Naive B cell (primary cell): Measurements from ENCODE around the gene COPB2. TPM values are rescaled to one million over a fixed set of nuclear protein-coding genes. Genes with fewer than 3 reads are reported as not detected.
"Not testable (repeated sequence)": the region's sequence is repeated elsewhere in the genome, so short reads cannot be mapped to it uniquely, and the experiment has no call there.

ENCODE experiments used
- ATAC-seq, 2 donors: fragments of 150-1000 bp; cut with Tn5 transposase; 2 replicates each; pipeline ENCODE4 v1.10.0; 2021; ENCODE audit warnings: low read depth in 2 of 2, mild to moderate bottlenecking in 2 of 2, moderate library complexity in 2 of 2
- DNase-seq: peaks from one replicate; pipeline ENCODE4 v3.0.0; 2022
- H3K27ac Mint-ChIP-seq, 6 donors: one replicate each; pipeline ENCODE4 v1.8.0; 2020 to 2022; ENCODE audit warnings: mild to moderate bottlenecking in 6 of 6, mixed read lengths in 6 of 6, moderate library complexity in 5 of 6, inconsistent platforms in 2 of 6
- H3K27me3 Mint-ChIP-seq, 3 donors: one replicate each; pipeline ENCODE4 v1.8.0; 2021 to 2022; ENCODE audit warnings: mixed read lengths in 3 of 3, mild to moderate bottlenecking in 1 of 3
- H3K36me3 Mint-ChIP-seq, 2 donors: one replicate each; pipeline ENCODE4 v1.8.0; 2020 to 2022; ENCODE audit warnings: mixed read lengths in 2 of 2, inconsistent platforms in 1 of 2, mild to moderate bottlenecking in 1 of 2
- H3K4me1 Mint-ChIP-seq, 3 donors: one replicate each; pipeline ENCODE4 v1.8.0; 2020 to 2022; ENCODE audit warnings: mixed read lengths in 3 of 3, inconsistent platforms in 1 of 3, mild to moderate bottlenecking in 1 of 3, moderate library complexity in 1 of 3
- H3K4me3 Mint-ChIP-seq, 8 donors: one replicate each; pipeline ENCODE4 v1.8.0; 2020 to 2022; ENCODE audit warnings: mild to moderate bottlenecking in 8 of 8, mixed read lengths in 8 of 8, moderate library complexity in 8 of 8, inconsistent platforms in 2 of 8
- H3K9me3 Mint-ChIP-seq, 7 donors: one replicate each; pipeline ENCODE4 v1.8.0; 2020 to 2022; ENCODE audit warnings: mixed read lengths in 7 of 7, mild to moderate bottlenecking in 5 of 7, inconsistent platforms in 2 of 7, moderate library complexity in 1 of 7
- polyA plus RNA-seq, 6 donors: library from polyadenylated mRNA; unstranded; fragments of 300-500 nt; fragmentation: Illumina TruSeq; gene quantifications; one replicate each; pipeline ENCODE4 v1.2.3, GENCODE V29; 2021; ENCODE audit warnings: low read depth in 6 of 6

COPB2 gene
- polyA plus RNA-seq, 6 donors from 2014 or later: 31.2 to 60.9 (median 46.2) TPM

DNA sequence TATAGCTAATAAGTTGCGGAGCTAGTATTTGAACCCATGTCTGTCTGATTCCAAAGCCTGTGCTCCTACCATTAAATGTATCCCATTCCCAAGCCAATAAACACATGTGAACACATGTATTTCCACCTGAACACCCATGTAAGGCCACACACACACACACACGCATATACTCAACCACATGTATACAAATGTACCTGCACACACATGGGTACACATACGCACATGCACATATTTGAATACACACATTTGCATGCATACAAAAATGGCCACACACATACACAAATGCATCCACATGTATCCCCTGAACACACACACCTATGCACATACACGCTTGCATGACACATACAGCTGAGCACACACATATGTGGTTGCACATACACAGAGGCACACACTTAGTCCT is 51.0 kb downstream of the COPB2 start:
- ATAC-seq: no peak
- no peak overlapping the region for H3K27ac Mint-ChIP-seq

DNA sequence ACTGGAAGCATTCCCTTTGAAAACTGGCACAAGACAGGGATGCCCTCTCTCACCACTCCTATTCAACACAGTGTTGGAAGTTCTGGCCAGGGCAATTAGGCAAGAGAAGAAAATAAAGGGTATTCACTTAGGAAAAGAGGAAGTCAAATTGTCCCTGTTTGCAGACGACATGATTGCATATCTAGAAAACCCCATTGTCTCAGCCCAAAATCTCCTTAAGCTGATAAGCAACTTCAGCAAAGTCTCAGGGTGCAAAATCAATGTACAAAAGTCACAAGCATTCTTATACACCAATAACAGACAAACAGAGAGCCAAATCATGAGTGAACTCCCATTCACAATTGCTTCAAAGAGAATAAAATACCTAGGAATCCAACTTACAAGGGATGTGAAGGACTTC is 54.8 kb downstream of the COPB2 start:
- H3K36me3 Mint-ChIP-seq, H3K9me3 Mint-ChIP-seq, ATAC-seq, DNase-seq, H3K4me1 Mint-ChIP-seq, H3K4me3 Mint-ChIP-seq, H3K27ac Mint-ChIP-seq: not testable (repeated sequence)
- H3K27me3 Mint-ChIP-seq: peaks cover 33 to 67% (median 51%) of the 10 kb centered on the region in 3 donors

More for the DNA sequence above, 51.0 kb downstream of the COPB2 start:
- H3K27me3 Mint-ChIP-seq: peaks cover 29 to 49% (median 41%) of the 10 kb centered on the region in 3 donors
- peaks cover 0 to 7% (median 5%) of the 10 kb centered on the region in 3 donors for H3K4me1 Mint-ChIP-seq
- H3K36me3 Mint-ChIP-seq: peaks cover 0 to 8% of the 10 kb centered on the region in 2 donors
- no peak for DNase-seq
- H3K9me3 Mint-ChIP-seq: peaks cover 0 to 9% (median 1%) of the 10 kb centered on the region in 7 donors
- H3K4me3 Mint-ChIP-seq: no peak overlapping the region

DNA sequence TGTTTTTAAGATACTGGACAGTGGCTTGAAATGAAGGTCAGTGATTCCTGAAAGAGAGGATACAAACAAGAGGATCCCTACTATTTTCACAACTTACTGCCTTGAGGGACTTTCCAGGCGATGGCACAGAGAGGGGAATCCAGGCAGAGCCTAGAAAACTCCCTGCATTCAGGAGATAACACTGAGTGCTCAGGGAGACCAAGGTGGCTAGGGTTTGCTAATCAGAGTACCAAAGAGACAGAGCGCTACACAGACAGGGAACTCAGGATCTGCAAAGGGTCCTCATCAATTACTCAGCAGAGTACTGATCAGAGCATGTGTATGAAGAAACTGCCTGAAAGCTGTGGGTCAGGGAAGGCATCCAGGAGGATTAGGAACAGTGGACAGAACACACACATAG is 57.4 kb downstream of the COPB2 start:
- Mint-ChIP-seq H3K27ac (no peak overlapping the region), H3K36me3 (no peaks in the 10 kb centered on the region), H3K9me3 (no peaks in the 10 kb centered on the region)

DNA sequence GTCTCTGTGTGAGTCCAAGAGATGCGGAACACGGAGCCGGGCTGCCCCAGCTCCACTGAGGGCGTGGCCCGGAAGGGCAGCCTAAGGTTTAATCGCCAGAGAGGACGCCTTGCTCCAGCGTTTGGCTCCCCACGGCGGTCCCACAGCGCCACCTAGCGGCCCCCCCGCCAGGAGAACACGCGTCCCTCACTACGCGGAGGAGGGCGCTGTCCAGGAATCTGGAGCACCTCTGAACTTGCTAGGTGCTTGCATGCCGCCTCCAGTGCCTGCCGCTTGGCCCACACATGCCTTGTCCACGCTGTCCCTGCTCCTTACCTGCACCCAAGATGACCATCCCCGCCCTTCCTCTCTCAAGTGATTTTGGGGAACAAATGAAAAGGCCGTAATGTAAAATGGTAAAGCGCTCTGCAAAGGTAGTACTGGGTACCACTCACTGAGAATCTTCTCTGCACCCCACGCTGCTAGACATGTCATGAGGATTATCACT is 60.0 kb downstream of the COPB2 start:
- peaks cover 29 to 56% (median 32%) of the 10 kb centered on the region in 3 donors for H3K27me3 Mint-ChIP-seq
- peak overlapping the region; percentile 17 to 88 (median 58) for H3K4me3 Mint-ChIP-seq
- peak; percentile 63 for DNase-seq
- no peaks in the 10 kb centered on the region for H3K9me3 Mint-ChIP-seq
- no peaks in the 10 kb centered on the region for H3K36me3 Mint-ChIP-seq
- H3K27ac Mint-ChIP-seq: peak overlapping the region in 1 of 6 donors; percentile 81
- H3K4me1 Mint-ChIP-seq: peaks cover 9 to 23% (median 14%) of the 10 kb centered on the region in 3 donors
- peak; percentile 92 for ATAC-seq

More for the DNA sequence above, 57.4 kb downstream of the COPB2 start:
- ATAC-seq (no peak), DNase-seq (no peak)
- H3K4me3 Mint-ChIP-seq: no peak overlapping the region
- peaks cover 9 to 23% (median 14%) of the 10 kb centered on the region in 3 donors for H3K4me1 Mint-ChIP-seq
- H3K27me3 Mint-ChIP-seq: peaks cover 29 to 56% (median 33%) of the 10 kb centered on the region in 3 donors

DNA sequence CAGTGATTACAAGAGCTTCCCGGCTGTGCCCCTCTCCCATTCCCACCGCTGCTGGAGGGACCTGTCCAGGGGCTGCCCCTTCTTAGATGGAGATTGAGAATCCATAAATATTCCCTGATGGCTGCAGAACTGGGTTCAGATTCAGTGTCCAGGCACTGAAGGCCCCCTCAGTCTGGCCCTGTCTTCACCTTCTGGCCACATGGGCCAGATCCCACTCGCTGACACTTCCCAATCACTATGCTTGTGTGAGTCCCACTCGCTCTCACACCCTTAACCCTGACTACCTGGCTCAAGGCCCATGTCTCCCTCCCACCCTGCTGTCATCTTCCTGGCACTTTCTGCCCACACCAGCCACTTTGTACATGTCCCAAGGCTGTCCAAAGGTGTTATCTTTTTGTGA is 61.1 kb downstream of the COPB2 start:
- Mint-ChIP-seq H3K27ac (peak overlapping the region in 1 of 6 donors; percentile 49), H3K27me3 (peaks cover 29 to 51% (median 32%) of the 10 kb centered on the region in 3 donors), H3K36me3 (no peaks in the 10 kb centered on the region), H3K9me3 (no peaks in the 10 kb centered on the region), H3K4me3 (peak overlapping the region in 1 of 8 donors; percentile 37), H3K4me1 (peaks cover 9 to 23% (median 14%) of the 10 kb centered on the region in 3 donors)
- ATAC-seq (no peak), DNase-seq (no peak)

DNA sequence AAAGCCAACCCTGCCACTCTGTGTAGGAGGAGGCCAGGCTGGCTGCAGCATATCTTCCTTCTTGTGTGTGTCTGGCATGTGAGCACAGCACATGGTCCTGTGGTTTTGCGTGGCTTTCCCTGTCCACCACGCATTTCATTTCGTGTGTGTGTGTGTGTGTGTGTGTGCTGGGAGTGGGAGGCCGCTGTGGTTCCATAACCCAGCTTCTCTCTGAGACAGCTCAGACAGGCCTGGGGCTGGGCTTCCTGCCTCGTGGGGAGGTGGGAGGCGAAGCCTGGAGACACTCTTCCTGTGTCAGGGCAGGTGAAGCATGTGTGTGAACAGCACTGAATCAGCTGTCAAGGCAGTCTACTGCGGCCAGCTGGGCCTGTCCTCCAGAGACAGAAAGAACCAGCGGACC is 61.6 kb downstream of the COPB2 start:
- no peaks in the 10 kb centered on the region for H3K36me3 Mint-ChIP-seq
- ATAC-seq: no peak
- peaks cover 9 to 23% (median 14%) of the 10 kb centered on the region in 3 donors for H3K4me1 Mint-ChIP-seq
- H3K27ac Mint-ChIP-seq: no peak overlapping the region
- H3K27me3 Mint-ChIP-seq: peaks cover 31 to 51% (median 32%) of the 10 kb centered on the region in 3 donors
- no peaks in the 10 kb centered on the region for H3K9me3 Mint-ChIP-seq
- no peak overlapping the region for H3K4me3 Mint-ChIP-seq
- no peak for DNase-seq

DNA sequence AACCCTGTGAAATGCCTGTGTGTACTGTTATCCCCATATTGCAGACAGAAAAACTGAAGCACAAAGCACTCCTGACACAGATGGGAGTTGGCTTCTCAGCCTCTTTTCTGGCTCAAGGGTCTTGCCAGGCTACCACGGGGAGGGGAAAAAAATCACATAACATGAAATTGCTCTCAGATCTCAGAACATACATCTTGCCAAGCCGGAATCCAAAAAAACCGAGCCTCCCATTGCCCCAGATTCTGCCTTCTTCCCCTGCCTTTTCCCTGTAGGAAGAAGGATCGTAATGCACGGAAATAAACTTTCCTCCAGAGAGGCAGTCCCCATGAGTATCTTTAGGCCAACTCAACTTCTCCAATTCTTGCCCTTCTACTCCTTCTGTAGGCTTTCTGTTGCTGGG is 62.2 kb downstream of the COPB2 start:
- Mint-ChIP-seq H3K4me1 (peaks cover 9 to 23% (median 14%) of the 10 kb centered on the region in 3 donors), H3K4me3 (no peak overlapping the region), H3K9me3 (no peaks in the 10 kb centered on the region), H3K27ac (no peak overlapping the region), H3K36me3 (no peaks in the 10 kb centered on the region), H3K27me3 (peaks cover 26 to 49% (median 29%) of the 10 kb centered on the region in 3 donors)
- ATAC-seq (no peak), DNase-seq (no peak)

DNA sequence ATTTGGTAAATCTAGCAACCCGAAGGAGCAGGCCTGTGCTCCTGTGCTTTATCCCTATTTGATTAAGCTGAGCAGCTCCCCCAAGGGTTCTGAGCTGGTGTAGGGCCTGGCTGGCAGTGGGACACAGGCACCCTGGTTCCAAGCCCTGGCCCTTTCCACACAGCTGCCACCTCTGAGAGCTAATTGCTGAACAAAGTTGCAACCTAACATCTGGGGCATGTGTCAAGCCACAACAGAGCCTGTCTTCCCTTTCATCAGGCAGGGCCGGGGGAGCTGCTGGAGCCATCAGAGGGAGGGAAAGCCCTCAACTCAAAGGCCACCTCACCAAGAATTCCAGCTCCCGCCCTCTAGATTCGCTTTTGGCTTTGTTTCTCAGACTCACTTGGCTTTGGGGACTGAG is 62.7 kb downstream of the COPB2 start:
- peaks cover 21 to 44% (median 23%) of the 10 kb centered on the region in 3 donors for H3K27me3 Mint-ChIP-seq
- H3K27ac Mint-ChIP-seq: no peak overlapping the region
- H3K9me3 Mint-ChIP-seq: no peaks in the 10 kb centered on the region
- H3K4me1 Mint-ChIP-seq: peaks cover 9 to 23% (median 14%) of the 10 kb centered on the region in 3 donors
- DNase-seq (no peak), ATAC-seq (no peak)
- no peak overlapping the region for H3K4me3 Mint-ChIP-seq
- H3K36me3 Mint-ChIP-seq: no peaks in the 10 kb centered on the region

DNA sequence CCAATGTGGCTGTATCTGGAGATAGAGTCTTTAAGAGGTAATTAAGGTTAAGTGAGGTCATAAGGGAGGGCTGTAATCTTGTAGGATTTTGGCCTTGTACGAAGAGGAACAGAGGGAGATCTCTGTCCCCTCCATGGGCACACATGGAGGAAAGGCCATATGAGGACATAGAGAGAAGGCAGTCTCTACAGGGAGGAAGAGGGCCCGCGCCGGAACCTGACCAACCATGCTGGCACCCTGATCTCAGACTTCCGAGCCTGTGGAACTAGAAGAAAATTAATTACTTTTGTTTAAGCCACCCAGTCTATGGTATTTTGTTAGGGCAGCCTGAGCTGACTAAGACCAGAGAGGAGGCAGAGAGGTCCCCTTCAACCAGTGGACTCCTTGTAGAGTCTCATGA is 63.3 kb downstream of the COPB2 start:
- Mint-ChIP-seq H3K4me3 (no peak overlapping the region), H3K36me3 (no peaks in the 10 kb centered on the region), H3K9me3 (no peaks in the 10 kb centered on the region), H3K4me1 (peaks cover 9 to 23% (median 14%) of the 10 kb centered on the region in 3 donors), H3K27ac (no peak overlapping the region), H3K27me3 (peaks cover 18 to 38% (median 19%) of the 10 kb centered on the region in 3 donors)
- DNase-seq (no peak), ATAC-seq (no peak)

DNA sequence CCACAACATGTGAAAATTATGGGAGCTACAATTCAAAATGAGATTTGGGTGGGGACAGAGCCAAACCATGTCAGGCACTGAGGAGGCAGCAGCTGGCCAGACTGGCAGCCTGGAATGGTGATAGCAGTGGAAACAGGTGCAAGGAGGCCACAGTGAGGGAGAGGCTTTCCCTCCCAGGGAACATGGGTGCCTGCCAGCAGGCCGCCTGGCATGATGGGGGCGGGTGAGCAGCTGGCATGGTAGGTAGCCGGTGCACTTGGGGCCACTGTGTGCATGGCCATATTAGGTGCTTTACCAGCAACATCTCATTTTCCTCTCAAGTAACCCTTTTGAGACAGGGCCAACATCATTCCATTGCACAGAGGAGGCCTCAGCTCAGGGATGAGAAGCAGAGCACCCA is 63.9 kb downstream of the COPB2 start:
- no peak overlapping the region for H3K4me3 Mint-ChIP-seq
- peaks cover 9 to 23% (median 14%) of the 10 kb centered on the region in 3 donors for H3K4me1 Mint-ChIP-seq
- H3K27ac Mint-ChIP-seq: no peak overlapping the region
- ATAC-seq (no peak), DNase-seq (no peak)
- H3K36me3 Mint-ChIP-seq: no peaks in the 10 kb centered on the region
- no peaks in the 10 kb centered on the region for H3K9me3 Mint-ChIP-seq
- peaks cover 18 to 36% (median 18%) of the 10 kb centered on the region in 3 donors for H3K27me3 Mint-ChIP-seq

DNA sequence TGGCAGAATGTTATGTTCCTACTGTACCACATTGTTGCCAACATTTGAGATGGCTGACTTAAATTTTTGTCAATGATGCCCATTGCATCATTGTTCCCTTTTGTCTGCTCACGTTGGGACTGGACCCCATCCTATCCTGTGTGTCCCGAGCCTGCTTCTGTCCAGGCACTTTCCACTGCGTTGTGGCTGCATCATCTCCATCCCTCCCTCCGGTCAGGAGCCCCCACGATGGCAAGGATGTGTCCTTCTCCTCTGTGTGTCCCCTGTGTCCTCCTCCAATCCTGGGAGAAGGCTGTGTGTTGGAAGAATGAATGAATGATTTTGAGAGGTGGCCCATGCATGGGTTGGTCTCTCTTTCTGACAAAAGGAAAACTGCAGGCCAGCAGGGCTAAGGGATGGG is 65.0 kb downstream of the COPB2 start:
- DNase-seq (no peak), ATAC-seq (no peak)
- H3K4me3 Mint-ChIP-seq: no peak overlapping the region
- no peaks in the 10 kb centered on the region for H3K9me3 Mint-ChIP-seq
- peaks cover 12 to 28% (median 20%) of the 10 kb centered on the region in 3 donors for H3K27me3 Mint-ChIP-seq
- H3K36me3 Mint-ChIP-seq: no peaks in the 10 kb centered on the region
- no peak overlapping the region for H3K27ac Mint-ChIP-seq
- H3K4me1 Mint-ChIP-seq: peaks cover 5 to 13% (median 6%) of the 10 kb centered on the region in 3 donors

DNA sequence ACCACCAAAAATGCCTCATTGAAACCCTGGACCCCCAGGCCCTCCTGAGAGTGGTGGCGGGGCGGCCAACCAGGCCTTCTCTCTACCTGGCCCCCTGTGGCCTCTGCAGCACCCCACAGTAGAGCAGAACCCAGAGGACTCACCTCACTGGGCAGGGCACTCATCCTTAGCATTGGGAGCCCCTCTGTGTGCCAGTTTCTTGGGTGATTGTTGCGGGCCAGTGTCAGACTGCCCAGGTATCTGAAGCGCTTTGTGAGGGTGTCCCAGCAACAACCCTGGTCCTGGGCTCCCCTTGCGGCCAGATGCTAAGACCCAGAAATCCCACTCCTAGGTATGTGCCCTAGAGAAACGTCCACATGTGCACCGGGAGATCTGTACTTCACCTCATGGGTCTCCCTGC is 66.3 kb downstream of the COPB2 start:
- Mint-ChIP-seq H3K9me3 (no peaks in the 10 kb centered on the region), H3K36me3 (no peaks in the 10 kb centered on the region), H3K27ac (no peak overlapping the region), H3K4me3 (no peak overlapping the region), H3K27me3 (peaks cover 12 to 34% (median 31%) of the 10 kb centered on the region in 3 donors), H3K4me1 (peaks cover 0 to 4% (median 0%) of the 10 kb centered on the region in 3 donors)
- no peak for DNase-seq
- no peak for ATAC-seq

DNA sequence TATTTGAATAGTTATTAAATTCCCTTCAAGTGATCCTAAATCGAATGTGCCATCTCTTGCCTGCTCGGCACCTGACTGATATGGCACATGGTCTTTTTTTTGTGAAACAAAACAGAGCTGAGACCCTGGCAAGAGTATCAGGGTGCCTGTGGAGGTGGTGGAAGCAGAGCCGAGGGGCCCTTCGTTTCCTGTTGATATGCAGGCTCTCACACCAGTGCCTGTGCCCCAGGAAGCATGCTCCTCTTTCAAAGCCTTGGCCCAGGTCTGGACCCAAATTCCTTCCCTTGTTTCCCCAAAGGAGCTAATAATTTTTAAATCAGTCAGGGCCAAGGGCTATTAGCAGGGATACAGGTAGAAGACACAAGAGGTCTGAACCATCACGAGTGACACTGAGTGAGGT is 67.1 kb downstream of the COPB2 start:
- Mint-ChIP-seq H3K4me3 (no peak overlapping the region), H3K27me3 (peaks cover 12 to 37% (median 35%) of the 10 kb centered on the region in 3 donors), H3K4me1 (no peaks in the 10 kb centered on the region), H3K27ac (no peak overlapping the region), H3K9me3 (no peaks in the 10 kb centered on the region), H3K36me3 (no peaks in the 10 kb centered on the region)
- DNase-seq: no peak
- no peak for ATAC-seq

DNA sequence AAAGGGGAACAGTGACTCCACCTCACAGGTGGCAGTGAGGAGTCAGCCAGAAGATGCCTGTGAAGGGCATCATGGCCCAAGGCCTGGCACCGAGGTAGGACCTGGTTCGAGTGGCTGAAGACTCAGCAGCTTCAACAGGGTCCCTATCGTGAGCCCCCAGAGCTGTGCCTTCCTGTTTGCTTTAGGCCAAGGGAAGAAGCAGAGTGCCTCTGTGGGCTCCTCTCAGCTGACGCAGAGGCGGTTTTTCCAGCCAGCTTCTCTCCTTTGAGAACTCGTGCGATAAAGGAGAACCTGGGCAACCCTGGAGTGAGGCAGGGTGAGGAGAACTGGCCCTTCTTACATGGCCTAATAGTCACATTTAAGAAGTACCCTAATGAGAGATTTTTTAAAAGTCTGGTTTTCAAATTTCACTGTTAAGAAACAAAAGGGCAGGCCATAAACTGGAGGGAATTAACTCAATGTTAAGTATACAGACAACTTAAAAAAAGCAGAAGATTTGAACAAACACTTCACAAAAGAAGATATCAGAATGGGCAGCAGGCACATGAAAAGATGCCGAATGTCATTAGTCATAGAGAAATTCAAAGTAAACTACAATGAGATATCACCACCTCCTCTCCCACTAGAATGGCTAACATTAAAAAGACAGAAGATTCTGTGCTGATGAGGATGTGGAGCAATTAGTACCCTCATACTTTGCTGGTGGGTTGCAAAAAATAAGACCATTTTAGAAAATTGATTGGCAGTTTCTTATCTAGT is 68.7 kb downstream of the COPB2 start:
- H3K4me3 Mint-ChIP-seq: no peak overlapping the region
- H3K4me1 Mint-ChIP-seq: no peaks in the 10 kb centered on the region
- no peak for DNase-seq
- H3K27ac Mint-ChIP-seq: no peak overlapping the region
- no peaks in the 10 kb centered on the region for H3K36me3 Mint-ChIP-seq
- H3K27me3 Mint-ChIP-seq: peaks cover 10 to 48% (median 41%) of the 10 kb centered on the region in 3 donors
- no peak for ATAC-seq
- H3K9me3 Mint-ChIP-seq: no peaks in the 10 kb centered on the region
